ENCODE data around the gene CCL28. TPM values are rescaled to one million over a fixed set of nuclear protein-coding genes. Genes with fewer than 3 reads are reported as not detected.
"Not testable (repeated sequence)": the region's sequence is repeated elsewhere in the genome, so short reads cannot be mapped to it uniquely, and the experiment has no call there.

Gene CCL28, protein sequence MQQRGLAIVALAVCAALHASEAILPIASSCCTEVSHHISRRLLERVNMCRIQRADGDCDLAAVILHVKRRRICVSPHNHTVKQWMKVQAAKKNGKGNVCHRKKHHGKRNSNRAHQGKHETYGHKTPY
- 7.6 TPM for total RNA-seq

DNA sequence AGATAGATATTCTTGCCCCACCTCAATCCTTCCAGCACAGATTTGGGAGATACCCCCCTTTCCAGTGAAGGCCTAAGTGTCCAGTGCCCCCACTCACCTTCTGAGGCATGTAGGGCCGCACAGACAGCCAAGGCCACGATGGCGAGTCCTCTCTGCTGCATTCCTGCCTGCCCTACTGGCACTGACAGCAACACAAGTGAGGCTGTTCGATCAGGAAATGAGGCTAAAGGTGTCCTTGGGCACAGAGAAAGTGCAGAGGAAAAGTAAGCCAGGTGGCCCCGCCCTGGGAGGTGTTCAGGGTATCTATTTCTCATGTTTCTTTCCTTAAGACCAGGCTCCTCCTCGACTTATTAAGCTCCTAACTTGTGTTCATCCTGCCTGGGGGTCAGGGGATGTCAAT lies at the start of gene CCL28:
Gene CCL28 (minus strand): TSS at position 236 of the 400 bp plus-strand sequence. CDS start 75 bp downstream, at position 161.
- DNase-seq (ENCODE audit: low spot score) = no peak

DNA sequence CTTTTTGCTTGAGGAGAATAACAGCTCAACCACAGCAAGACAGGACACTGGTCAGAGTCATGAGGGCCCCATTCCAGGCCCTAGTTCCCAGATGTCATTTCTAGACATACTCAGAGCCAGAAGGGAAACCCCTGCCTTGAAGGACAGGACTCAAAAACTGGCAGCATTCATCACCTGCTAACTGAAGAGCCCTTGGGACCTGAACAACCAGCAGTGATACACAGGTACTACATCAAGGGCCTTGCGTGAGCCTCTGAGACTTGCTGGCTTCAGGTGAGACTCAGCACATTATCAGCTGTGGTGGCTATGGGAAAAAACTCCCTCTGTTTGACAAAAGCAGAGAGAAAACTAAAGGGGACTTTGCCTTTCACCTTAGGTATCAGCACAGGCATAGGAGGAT lies 48.9 kb upstream of the CCL28 start:
- no peak for DNase-seq (ENCODE audit: low spot score)

GRCh38 chr5:43456556-43456955 lies 44.4 kb upstream of the CCL28 start:
- no peak for DNase-seq (ENCODE audit: low spot score)

DNA sequence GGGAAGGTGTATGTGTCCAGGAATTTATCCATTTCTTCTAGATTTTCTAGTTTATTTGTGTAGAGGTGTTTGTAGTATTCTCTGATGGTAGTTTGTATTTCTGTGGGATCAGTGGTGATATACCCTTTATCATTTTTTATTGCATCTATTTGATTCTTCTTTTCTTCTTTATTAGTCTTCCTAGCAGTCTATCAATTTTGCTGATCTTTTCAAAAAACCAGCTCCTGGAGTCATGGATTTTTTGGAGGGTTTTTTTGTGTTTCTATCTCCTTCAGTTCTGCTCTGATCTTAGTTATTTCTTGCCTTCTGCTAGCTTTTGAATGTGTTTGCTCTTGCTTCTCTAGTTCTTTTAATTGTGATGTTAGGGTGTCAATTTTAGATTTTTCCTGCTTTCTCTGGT lies 29.4 kb upstream of the CCL28 start:
- not testable (repeated sequence) for DNase-seq (ENCODE audit: low spot score)

- no peak for DNase-seq (ENCODE audit: low spot score)
These were observed 25.0 kb upstream of the CCL28 start for GRCh38 chr5:43437062-43437660.

DNA sequence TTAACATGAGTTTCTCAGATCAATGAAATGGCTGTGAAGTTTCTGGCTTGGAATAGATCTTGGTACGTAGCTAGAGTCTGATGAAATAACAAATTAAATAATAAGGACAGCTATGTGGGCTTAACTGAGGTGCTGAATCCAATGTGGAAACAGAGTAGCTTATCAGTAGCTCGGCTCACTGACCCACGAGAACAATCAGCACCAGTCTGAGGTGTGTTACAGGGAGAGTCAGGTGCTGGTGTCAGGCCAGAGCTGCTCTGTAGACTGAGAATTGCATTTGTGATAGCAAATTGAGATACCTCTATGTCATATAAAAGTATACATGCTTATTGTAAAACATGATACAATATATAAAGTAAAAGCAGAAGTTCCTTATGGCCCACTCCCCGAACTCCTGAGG lies 21.2 kb upstream of the CCL28 start:
- no peak for DNase-seq (ENCODE audit: low spot score)

GRCh38 chr5:43432486-43433375 lies 20.5 kb upstream of the CCL28 start:
- DNase-seq (ENCODE audit: low spot score) = peak; percentile 76

DNA sequence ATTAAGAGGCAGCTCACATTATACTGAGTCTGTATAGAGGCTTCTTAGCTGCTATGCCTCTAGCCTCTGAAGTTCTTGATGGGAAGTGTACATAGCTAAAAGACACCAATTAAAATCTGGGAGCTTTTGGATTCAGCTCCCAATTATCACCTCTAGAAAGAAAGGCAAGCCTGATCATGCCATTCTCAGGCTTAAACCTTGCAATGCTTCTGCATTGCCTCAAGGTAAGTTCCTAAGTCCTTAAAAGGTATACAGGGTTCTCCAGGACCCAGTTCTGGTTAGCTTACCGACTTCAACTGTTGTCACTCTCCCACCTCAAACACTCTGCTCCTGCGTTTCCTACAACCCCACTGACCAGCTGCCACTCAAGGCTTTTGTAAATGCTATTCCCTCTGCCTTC lies 17.5 kb upstream of the CCL28 start:
- no peak for DNase-seq (ENCODE audit: low spot score)

GRCh38 chr5:43429016-43429415 lies 16.8 kb upstream of the CCL28 start:
- DNase-seq (ENCODE audit: low spot score) = no peak

DNA sequence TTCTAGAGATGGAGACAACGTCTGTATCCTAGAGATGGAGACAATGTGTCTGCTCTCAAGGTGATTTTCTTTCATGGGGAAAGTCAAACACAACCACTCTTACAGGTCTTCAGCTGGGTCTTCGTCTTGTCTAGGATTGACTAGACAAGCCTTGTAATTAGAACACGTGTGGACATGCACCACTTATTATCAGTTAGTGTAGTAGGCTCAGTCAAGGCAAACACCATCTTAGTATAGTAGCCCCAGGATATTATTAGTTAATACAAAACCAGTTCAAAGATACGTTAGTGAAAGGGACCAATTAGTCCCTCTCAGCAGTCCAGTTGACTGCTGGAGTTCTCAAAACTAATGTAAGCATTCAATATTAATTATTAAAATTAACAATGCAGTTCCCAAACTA lies 15.1 kb upstream of the CCL28 start:
- no peak for DNase-seq (ENCODE audit: low spot score)

GRCh38 chr5:43425983-43426382 lies 13.8 kb upstream of the CCL28 start:
- no peak for DNase-seq (ENCODE audit: low spot score)

- not testable (repeated sequence) for DNase-seq (ENCODE audit: low spot score)
These were observed 10.9 kb upstream of the CCL28 start for GRCh38 chr5:43423086-43423485.

DNA sequence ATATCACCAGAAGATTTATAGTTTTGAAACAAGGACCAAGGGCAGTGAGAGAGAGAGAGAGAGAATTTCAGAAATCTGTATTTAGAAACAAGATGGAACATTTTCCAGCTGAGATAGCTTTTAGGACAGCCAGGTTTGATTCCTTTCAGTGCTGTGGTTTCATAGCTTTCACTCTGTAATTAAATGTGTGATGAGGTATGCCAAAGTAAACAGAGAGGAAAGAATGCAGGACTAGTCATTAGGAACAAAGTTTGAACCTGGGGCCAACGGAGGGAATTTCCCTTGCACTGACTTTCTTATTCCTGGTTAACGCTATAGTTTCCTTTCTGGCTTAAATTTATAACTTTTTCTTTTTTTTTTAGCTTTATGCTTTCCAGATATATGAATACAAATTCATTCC lies 10.0 kb upstream of the CCL28 start:
- no peak for DNase-seq (ENCODE audit: low spot score)

DNA sequence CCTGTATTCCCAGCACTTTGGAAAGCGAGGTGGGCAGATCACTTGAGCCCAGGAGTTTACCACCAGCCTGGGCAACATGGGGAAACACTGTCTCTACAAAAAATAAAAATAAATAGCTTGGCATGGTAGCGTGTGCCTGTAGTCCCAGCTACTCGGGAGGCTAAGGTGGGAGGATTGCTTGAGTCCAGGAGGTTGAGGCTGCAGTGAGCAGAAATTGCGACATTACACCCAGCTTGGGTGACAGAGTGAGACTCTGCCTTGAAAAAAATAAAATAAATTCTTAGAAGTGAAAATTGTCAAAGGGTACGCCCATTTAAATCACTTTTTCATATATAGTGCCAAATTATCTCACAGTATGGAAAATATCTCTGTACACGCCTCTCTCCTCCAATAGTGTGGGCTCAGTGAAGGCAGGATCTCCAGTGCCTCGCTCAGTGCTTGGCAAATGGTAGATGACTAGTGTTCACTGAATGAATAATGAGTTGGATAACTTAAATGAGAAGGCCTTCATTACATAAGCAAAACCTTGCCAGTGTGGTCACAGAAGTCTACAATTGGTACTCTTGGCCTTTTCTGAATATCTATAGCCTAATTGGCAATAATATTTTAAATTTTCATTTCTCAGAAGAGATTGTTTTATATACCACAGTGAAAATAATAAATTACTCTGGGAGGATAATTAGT lies 9.4 kb upstream of the CCL28 start:
- no peak for DNase-seq (ENCODE audit: low spot score)

GRCh38 chr5:43420241-43420640 lies 8.1 kb upstream of the CCL28 start:
- no peak for DNase-seq (ENCODE audit: low spot score)

GRCh38 chr5:43418561-43418960 lies 6.4 kb upstream of the CCL28 start:
- DNase-seq (ENCODE audit: low spot score) = no peak

DNA sequence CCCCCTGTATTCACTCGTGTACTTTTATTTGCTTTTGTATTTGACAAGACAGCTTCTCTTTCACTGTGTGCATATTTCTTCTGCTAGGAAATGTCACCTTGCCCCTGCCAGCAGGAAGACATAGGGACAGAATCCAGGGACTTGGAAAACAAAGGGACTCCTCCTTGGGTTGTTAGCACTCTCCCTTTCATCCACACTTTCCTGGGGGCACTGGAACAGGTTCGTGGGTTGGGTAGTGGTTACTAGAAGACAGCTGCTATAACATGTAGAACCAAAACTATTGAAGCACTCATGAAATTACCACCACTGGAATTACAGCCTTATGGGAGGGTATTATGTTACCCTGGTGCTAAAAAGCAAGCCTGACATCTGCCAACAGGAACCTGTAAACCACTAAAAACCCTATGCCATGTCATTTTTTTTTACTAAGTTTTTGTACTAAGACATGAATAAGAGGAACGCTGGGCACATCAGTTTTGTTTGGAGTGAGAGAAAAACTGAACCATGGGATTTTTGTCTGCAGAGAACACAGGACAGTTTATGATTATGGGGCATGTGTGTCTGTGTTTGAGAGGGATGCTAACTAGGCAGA lies 4.7 kb upstream of the CCL28 start:
- DNase-seq (ENCODE audit: low spot score) = no peak

DNA sequence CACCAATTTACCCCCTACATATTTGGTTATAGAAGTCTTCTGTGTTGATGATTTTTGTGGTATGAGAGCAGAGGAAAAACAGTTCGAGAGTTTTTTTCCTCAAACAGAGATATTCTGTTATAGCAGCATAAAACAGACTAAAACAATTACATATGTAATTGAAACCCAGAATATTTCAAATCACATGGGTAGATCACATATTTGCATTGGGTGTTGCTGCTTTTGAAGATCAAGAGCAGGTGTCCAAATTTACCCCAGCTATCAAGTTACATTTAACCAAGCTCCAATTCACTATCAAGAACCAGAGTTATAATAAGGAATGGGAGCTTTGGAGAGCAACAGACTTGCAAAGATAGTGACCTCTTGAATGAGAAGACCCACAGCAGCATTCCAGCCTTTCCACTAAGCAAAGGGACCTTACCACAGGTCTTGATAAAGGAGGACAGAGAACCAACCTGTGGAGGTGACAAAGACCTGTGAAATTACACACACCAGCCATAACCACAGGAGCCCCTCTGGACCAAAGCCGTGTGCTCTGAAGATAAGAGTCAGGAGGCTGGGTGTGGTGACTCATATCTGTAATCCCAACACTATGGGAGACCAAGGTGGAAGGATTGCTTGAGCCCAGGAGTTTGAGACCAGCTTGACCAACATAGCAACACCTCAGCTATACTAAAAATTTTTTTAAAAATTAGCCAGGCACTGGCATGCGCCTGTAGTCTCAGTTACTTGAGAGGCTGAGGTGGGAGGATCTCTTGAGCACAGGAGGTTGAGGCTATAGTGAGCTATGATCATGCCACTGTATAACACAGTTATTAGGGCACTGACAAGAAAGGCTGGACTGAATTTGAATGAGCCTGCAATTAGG lies 4.0 kb upstream of the CCL28 start:
- DNase-seq (ENCODE audit: low spot score) = no peak

GRCh38 chr5:43413966-43414365 lies 1.8 kb upstream of the CCL28 start:
- no peak for DNase-seq (ENCODE audit: low spot score)

- DNase-seq (ENCODE audit: low spot score) = no peak
These were observed 453 bp upstream of the CCL28 start for GRCh38 chr5:43412644-43413043.

- no peak for DNase-seq (ENCODE audit: low spot score)
These were observed 696 bp downstream of the CCL28 start for GRCh38 chr5:43411495-43411894.

Measured in ureter (tissue), 1 donor.